Omental fat pad (tissue), 4 donors: Measurements from ENCODE around the gene NUDT13. TPM values are rescaled to one million over a fixed set of nuclear protein-coding genes. Genes with fewer than 3 reads are reported as not detected.
"Not testable (repeated sequence)": the region's sequence is repeated elsewhere in the genome, so short reads cannot be mapped to it uniquely, and the experiment has no call there.

ENCODE experiments used
- ATAC-seq: fragments of 150-250 bp; one replicate; pipeline ENCODE4 v1.9.1; 2016; ENCODE audit warnings: mild to moderate bottlenecking, moderate library complexity; ENCODE audit not compliant: low FRiP score
- DNase-seq: peaks from one replicate; pipeline ENCODE4 v3.0.0-alpha.2; 2019; ENCODE audit warnings: low spot score
- total RNA-seq, 4 donors: library from RNA; depleted of rRNA; stranded (reverse); fragments of >200 nt; gene quantifications; one replicate each; pipeline ENCODE4 v1.1.0, GENCODE V29; 2016
- TF ChIP-seq, protein P1 (sequence below), 3 donors: fragments of 450-650 bp; IDR thresholded peaks; one replicate each; pipeline ENCODE4 v1.5.1; 2016 to 2017; ENCODE audit warnings: antibody characterized with exemption in 3 of 3, mild to moderate bottlenecking in 3 of 3, moderate library complexity in 2 of 3

The NUDT13 gene
- total RNA-seq, 4 donors from 2014 or later = 1.6 to 2.4 (median 2.2) TPM

- TF ChIP-seq, protein P1, sequence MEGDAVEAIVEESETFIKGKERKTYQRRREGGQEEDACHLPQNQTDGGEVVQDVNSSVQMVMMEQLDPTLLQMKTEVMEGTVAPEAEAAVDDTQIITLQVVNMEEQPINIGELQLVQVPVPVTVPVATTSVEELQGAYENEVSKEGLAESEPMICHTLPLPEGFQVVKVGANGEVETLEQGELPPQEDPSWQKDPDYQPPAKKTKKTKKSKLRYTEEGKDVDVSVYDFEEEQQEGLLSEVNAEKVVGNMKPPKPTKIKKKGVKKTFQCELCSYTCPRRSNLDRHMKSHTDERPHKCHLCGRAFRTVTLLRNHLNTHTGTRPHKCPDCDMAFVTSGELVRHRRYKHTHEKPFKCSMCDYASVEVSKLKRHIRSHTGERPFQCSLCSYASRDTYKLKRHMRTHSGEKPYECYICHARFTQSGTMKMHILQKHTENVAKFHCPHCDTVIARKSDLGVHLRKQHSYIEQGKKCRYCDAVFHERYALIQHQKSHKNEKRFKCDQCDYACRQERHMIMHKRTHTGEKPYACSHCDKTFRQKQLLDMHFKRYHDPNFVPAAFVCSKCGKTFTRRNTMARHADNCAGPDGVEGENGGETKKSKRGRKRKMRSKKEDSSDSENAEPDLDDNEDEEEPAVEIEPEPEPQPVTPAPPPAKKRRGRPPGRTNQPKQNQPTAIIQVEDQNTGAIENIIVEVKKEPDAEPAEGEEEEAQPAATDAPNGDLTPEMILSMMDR (IDR thresholded peaks at IDR 0.05) = no peak
- DNase-seq = no peak
- ATAC-seq = no peak
Measured at GRCh38 chr10:73139251-73139650, 29.0 kb downstream of the NUDT13 start.

DNA sequence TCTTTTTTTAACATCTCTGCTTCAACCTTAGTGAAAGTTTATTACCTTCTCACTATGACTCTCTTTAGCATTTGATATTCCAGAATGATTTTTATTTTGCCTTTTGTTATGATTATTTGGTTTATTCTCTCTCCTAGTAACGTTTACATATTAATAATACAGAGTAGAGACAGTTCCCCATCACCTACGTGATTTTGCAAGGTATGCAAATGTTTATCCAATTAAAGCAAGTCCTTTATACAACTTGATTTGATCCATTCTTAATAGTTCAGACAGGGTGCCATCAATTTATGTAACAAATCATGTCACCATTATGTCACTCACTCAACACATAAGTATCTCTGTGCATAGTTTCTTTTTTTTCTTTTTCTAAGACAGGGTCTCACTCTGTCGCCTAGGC, 31.3 kb downstream of the NUDT13 start:
- DNase-seq (no peak), ATAC-seq (no peak)
- TF ChIP-seq, protein P1 (IDR thresholded peaks at IDR 0.05) = no peak

GRCh38 chr10:73150633-73151413, 40.6 kb downstream of the NUDT13 start:
- ATAC-seq, DNase-seq: not testable (repeated sequence)

DNA sequence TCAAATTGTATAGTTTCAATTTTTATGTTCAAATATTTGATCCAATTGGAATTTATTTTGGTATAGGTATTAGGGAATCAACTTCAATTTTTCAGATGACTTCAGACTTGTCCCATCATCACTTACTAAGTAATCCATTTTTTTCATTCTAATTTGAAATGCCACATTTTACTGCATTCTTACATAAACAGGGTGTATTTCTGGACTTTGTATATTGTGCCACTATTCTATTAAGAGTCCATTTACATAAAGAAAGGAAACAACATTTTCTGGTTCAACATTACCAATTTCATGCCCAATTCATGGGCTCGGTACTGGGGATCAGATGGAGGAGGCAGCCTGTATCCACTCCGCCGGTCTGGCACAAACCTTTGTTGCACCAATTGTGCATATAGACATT, 41.8 kb downstream of the NUDT13 start:
- ATAC-seq = no peak

DNA sequence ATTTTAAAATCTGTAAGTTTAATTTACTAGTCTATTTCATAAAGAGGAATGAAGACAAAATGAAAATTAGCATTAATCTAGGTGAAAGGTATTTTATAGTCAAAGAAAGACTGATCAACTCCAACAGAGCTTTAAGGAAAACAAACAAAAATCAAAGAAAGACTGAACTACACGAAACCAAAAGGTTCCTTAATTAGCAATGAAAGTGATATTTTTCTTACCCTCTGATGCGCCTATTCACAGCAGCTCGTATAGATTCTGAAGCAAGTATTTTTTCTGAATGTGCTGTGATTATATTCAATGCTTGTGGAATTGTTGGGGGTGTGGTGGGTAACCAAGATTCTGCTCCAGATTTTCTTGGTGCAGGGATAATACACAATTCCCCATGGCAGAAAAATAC, 45.8 kb downstream of the NUDT13 start:
- TF ChIP-seq, protein P1 (IDR thresholded peaks at IDR 0.05) = no peak
- no peak for ATAC-seq

More for the DNA sequence above, 41.8 kb downstream of the NUDT13 start:
- TF ChIP-seq, protein P1 (IDR thresholded peaks at IDR 0.05) = no peak
- DNase-seq = no peak

DNA sequence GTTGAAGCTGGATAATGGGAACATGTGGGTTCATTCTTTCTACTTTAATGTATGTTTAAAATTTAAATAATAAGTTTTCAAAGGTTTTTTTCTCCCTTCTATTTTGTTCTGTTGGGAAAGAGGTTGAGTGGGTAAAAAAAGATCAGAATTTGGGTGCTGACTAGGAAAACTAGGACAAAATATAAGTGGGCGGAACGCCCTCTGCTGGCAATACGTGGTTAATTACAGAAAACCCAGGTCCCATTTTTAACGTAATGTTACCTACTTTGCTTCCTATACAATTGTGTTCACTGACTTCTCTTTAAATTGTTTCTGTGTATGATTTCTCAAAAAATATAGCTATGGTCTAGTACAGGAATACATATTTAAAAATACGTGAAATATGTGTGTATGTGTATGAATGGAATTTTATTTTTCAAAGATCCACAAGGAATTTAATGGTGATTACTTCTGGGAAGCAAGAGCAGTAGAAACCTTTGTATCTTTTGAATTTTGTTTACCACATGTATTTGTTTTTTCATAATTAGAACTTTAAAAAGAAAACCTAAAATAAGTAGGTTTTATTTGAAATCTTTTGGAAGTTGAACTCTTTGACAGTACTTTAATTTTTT, 48.9 kb downstream of the NUDT13 start:
- DNase-seq = no peak
- TF ChIP-seq, protein P1 (IDR thresholded peaks at IDR 0.05) = no peak
- no peak for ATAC-seq

More for the DNA sequence above, 45.8 kb downstream of the NUDT13 start:
- DNase-seq = no peak

DNA sequence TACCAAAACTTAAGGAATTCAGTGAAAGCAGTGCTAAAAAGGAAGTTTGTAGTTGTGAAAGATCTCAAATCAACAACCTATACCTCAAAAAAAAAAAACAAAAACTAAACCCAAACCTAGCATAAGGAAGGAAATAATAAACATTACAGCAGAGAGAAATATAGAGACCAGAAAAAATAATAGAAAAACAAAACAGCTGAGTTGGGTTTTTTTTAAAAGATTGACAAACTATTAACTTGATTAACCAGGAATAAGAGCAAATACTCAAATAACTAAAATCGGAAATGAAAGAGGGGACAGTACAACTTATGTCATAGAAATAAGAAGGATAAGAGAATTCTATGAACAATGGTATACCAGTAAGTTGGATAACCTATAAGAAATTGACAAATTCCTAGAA, 50.8 kb downstream of the NUDT13 start:
- ATAC-seq (no peak), DNase-seq (no peak)
- TF ChIP-seq, protein P1 (IDR thresholded peaks at IDR 0.05) = no peak
